Stimulated activated CD4-positive, alpha-beta T cell treated with anti-CD3 and anti-CD28 coated beads, Interleukin-2, amount 100 ng/mL, for 4 hours (primary cell): ENCODE results near the gene BEND6.

Experiments
- DNase-seq: peaks from one replicate; pipeline ENCODE4 v3.0.0-alpha.2; 2020; ENCODE audit warnings: low read depth

The BEND6 gene, protein sequence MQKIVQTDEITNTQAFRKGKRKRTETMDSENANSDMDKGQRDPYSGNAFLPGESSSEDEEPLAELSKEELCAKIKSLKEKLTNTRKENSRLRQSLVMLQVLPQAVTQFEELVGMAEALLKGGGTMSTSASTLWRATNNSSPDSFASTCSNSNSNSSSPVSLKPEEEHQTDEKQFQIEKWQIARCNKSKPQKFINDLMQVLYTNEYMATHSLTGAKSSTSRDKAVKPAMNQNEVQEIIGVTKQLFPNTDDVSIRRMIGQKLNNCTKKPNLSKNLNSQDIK

DNA sequence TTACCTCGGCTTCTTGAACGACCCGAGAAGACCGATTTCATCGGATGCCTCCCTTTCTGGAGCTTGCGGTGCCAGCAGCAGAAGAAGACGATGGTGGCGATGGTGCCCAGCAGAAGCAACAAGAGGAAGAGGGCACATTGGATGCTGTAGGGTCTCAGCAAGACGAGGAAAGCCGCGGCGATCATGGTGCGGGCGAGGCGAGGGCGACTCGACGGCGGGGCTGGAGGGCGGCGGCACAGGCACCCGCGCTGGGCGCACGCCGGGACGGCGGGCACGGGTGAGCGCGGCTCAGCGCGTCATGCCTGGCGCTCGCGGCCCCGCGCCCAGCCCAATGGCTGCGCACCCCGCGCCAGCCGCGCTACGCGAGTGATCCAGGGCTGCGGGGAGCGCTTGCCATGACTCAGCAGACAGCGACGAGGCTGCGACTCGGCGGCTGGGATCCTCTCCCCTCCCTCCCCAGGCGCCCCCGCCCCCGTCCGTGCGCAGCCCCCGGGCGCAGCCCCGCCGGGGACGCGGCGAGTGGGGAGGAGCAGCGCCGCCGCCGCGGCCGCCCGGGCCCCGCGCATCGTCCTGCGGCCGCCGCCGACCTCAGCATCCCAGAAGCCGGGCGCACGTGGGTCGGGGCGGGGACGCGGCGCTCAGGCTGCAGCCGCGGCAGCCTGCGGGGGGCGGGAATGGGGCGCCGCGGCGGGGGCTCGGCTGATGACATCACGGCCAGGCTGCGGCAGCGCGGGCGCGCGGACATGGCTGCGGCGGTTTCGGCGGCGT is at the start of gene BEND6:
Gene BEND6, plus strand, starts transcription at position 705 of the 768 bp plus-strand sequence. CDS start 26,704 bp downstream, outside the sequence.
- DNase-seq, result peak; percentile 32

- DNase-seq, result no peak
Measured at GRCh38 chr6:56905378-56905777, 49.5 kb upstream of the BEND6 start.

DNA sequence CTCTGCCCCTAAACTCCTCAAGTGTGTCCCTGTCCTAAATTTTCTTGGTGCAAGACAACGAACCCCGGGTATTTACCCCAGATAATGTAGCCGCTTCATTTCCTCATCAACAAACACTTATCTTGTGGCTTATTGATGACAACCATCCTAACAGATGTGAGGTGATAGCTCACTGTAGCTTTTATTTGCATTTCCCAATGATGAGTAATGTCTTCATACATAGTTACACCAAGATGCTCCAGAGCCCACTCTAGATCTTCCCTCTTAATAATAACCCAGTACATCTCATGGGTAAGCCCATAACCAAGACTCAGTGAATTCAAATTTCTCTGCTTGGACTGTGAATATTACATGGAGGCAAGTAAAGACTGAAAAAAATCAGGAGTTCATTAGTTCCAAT is 48.2 kb upstream of the BEND6 start:
- DNase-seq, result no peak

DNA sequence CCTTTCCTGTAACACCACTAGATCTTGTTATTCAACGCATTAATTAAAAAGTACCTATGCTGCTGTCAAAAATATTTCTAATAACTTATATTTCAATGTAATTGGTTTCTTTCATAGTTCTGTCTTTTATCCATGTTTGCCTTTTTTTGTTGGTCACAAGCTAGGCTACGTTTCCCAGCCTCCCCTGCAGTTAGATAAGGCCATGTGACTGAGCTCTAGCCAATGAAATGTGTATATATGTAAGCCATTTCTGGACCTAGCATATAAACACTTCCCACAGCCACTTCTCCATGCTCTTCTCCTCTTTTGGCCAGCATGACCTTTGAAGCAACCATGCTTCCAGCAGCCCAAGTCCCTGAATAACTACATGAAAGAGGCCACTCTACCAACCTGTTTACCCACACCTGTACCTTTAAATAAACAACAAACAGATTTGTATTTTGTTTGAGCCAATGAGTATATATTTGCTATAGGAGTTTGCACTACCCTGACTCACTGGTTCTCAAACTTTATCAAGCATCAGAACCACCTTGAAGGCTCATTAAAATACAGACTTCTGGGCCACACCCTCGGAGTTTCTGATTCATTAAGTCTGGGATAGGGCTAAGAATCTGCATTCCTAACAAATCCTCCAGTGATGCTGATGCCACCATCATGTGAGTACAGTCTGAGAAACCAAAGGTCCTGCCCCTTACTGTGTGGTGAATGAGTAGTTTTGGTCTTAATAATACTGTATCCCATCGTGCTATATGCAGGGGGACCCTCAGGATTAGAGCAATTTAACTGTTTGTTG is 45.6 kb upstream of the BEND6 start:
- no peak for DNase-seq

DNA sequence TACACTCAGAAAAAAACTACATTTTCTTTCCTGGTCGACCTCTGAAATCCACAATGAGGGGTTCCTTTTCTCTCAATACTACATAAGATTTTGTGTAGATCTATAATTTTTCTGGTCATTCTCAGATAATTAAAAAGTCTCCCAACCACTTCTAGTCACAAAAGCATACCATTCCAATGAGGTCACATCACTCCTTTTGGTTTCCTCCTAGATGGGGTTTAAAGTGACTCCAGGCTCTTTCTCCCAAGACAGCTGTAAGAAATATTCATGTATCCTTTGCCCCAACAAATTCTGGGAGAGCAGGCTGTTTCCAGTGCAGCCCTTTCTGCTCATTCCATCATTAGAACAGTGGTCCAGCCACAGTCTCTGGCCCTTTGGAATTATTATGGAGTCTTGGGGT is 43.1 kb upstream of the BEND6 start:
- DNase-seq, result no peak

DNA sequence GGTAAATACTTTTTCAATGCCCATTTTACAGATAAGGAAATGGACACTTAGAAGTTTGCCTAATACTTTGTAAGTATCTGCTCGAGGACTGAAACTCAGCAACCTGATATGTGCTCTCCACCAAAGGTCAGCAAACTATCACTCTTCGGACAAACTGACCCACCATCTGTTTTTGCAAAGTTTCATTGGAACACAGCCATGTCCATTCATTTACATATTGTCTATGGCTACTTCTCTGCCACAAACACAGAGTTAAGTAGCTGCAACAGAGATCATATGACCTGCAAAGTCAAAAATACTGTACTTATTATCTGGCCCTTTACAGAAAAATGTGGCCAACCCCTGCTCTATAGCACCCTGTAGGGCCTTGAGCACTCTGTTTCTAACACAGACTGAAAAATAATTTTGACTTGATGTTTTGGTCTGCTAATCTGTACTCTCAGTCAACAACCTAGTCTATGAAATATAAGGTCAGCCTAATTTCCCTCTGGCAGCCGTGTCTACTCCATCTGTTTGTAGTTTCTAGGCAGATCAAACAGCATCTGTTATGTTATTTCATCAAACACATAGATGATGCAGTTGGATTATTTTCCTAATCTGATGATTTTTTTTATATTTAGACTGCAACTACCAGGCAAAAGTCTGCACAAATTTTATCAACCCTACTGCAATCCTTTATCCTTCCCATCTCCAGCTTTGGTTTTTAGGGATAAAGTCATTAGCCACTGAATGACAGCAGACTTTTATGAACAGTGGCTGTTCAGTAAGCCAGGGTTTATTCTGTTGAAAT is 41.4 kb upstream of the BEND6 start:
- no peak for DNase-seq

GRCh38 chr6:56914798-56915658 is 39.9 kb upstream of the BEND6 start:
- no peak for DNase-seq

GRCh38 chr6:56915832-56916231 is 39.1 kb upstream of the BEND6 start:
- no peak for DNase-seq

GRCh38 chr6:56916849-56917551 is 37.9 kb upstream of the BEND6 start:
- no peak for DNase-seq

- no peak for DNase-seq
Measured at GRCh38 chr6:56922645-56923044, 32.3 kb upstream of the BEND6 start.

GRCh38 chr6:56923565-56923964 is 31.3 kb upstream of the BEND6 start:
- DNase-seq, result no peak

- no peak for DNase-seq
Measured at GRCh38 chr6:56927538-56928453, 27.1 kb upstream of the BEND6 start.

- no peak for DNase-seq
Measured at GRCh38 chr6:56930846-56931245, 24.1 kb upstream of the BEND6 start.

- DNase-seq, result no peak
Measured at GRCh38 chr6:56932910-56933477, 21.9 kb upstream of the BEND6 start.

DNA sequence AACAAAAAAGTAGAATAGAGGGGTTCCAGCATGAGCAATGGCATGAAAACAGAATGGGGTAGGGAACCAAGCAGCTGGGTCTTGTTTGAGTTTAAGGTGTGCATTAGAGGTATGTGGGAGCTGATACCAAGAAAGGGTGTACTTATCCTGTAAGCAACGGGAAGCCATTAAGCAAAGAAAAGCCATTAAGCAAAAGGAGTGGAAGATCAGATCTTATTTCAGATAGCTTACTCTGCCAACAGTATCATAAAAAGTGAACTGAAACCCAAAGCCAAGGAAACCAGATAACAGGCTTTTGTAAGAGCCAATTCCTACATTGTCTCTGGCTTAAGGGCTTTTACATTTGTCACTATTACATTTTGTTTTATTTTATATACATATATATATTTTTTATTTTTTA is 21.3 kb upstream of the BEND6 start:
- DNase-seq, result no peak

- DNase-seq, result no peak
Measured at GRCh38 chr6:56934876-56935275, 20.0 kb upstream of the BEND6 start.

DNA sequence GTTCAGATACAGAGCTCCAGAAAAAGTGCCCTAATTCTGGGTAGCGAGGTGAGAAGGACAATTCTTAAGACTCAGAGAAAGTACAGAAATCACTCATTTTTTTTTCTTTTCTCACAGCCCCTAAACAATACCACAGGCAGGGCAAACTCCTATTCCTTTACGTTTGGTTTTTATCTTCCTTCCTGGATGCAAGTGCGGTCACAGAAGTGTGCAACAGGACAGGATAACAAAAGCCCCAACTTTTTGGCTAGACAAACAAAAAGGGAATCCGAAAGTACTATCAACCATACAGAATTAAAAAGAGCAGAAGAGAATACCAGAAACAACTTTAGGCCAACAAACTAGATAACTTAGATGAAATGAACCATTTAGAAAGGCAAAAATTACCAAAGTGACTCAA is 18.4 kb upstream of the BEND6 start:
- DNase-seq, result no peak

DNA sequence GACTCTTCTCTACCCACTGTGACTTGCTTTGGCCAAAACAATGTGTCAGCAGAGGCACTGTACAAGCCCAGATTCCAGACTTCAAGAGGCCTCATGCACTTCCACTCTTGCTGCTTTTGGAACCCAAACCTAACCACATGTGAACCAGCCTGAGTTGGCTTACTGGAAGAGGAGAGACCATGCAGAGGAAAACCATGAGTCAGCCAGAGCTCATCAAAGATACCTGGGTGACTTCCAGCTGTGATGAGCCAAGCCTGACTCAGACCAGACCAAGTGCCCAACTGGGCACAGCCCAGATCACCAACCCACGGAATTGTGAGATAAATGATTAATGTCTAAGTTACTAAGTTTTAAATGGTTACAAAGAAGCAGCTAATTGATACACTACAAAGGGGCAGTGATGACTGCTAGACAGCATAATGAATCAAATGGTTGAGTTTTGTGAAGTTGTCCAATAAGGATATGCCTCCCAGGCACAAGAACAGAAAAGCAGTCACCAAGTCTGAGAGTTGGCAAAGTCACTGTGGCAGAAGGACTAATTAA is 16.2 kb upstream of the BEND6 start:
- no peak for DNase-seq

- DNase-seq, result no peak
Measured at GRCh38 chr6:56940463-56940862, 14.4 kb upstream of the BEND6 start.
